A375 (cell line): Measurements from ENCODE around the gene TRIML1. TPM values are rescaled to one million over a fixed set of nuclear protein-coding genes. Genes with fewer than 3 reads are reported as not detected.

Source experiments
- small RNA-seq: library from RNA; depleted of rRNA; stranded (forward); fragments of <200 nt; gene quantifications from one replicate; pipeline ENCODE3, GENCODE V24; 2014
- total RNA-seq: library from RNA; depleted of rRNA; stranded (reverse); fragments of >200 nt; shearing (Covaris generic); gene quantifications from 2 replicates; pipeline ENCODE4 v1.2.3, GENCODE V29; 2014; rRNA removed

Gene TRIML1
- not detected in 2 replicates for total RNA-seq

GRCh38 chr4:188139141-188139540, at the start of gene TRIML1:
Gene TRIML1 (plus strand): TSS chr4:188139441. CDS start chr4:188139559, 118 bp downstream.

GRCh38 chr4:188109157-188109755, 30.0 kb upstream of the TRIML1 start, which contains the start of gene TRIML2:
Gene TRIML2 (minus strand): TSS chr4:188109603. CDS start chr4:188105368, 4,235 bp downstream.

Small RNA genes within 50 kb of the gene (small RNA-seq; reads per million reads assigned to genes)
- gene RNU6-173P: not detected

Other genes with a start within 250 kb of the TRIML1 start
- 12.5 and 13.7 TPM in 2 replicates for gene ZFP42, start 143.7 kb upstream of the TRIML1 start, total RNA-seq
- gene TRIML2, start 29.8 kb upstream of the TRIML1 start, total RNA-seq: 2.1 and 4.0 TPM in 2 replicates